Measurements from ENCODE around the gene MYO1D.

- TF ChIP-seq CTCF (conservative IDR thresholded peaks at IDR 0.05; ENCODE audit: low read length) (no peak), EZH2phosphoT487 (IDR thresholded peaks at IDR 0.05; ENCODE audit: borderline replicate concordance, low read depth, low read length) (no peak)
These were observed 287.9 kb downstream of the MYO1D start for GRCh38 chr17:32588982-32589381.
